Skin epidermis (tissue), 12 donors: ENCODE data around the gene C17orf107.
"Not testable (repeated sequence)": the region's sequence is repeated elsewhere in the genome, so short reads cannot be mapped to it uniquely, and the experiment has no call there.

Experiments used
- H3K27ac ChIP-seq, 21 experiments: fragments of 200-600 bp; sonication (generic) in 11 of 21; one replicate each; pipeline ENCODE4 v1.5.0; 2020; ENCODE audit warnings: mild to moderate bottlenecking in 3 of 21, inconsistent platforms in 2 of 21, moderate library complexity in 2 of 21
- H3K4me3 ChIP-seq, 7 experiments: fragments of 200-600 bp; sonication (generic) in 2 of 7; one replicate each; pipeline ENCODE4 v1.5.0; 2020; ENCODE audit warnings: inconsistent platforms in 2 of 7, mild to moderate bottlenecking in 2 of 7, moderate library complexity in 1 of 7

The C17orf107 gene

DNA sequence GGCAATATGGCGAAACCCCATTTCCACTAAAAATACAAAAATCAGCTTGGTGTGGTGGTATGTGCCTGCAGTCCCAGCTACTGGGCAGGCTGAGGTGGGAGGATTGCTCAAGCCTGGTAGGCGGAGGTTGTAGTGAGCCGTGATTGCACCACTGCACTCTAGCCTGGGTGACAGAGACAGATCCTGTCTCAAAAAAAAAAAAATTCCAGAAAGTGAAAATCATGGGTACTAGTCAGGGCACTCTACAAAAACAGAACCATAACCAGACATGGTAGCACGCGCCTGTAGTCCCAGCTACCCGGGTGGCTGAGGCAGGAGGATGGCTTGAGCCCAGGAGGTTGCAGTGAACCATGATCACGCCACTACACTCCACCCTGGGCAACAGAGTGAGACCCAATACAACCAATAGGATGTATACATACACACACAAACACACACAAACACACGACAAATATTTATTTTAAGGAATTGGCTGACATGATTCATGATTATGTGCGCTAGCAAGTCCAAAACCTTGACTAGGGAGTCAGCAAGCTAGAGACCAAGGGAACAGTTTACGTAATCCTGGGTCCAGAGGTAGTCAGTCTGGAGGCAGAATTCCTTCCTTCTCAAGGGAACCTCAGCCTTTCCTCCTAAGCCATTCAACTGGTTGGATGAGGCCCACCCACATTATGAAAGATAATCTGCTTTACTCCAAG is 21.2 kb downstream of the C17orf107 start:
- H3K27ac ChIP-seq: peak overlapping the region in 8 of 21 experiments; percentile 25 to 75 (median 60)

DNA sequence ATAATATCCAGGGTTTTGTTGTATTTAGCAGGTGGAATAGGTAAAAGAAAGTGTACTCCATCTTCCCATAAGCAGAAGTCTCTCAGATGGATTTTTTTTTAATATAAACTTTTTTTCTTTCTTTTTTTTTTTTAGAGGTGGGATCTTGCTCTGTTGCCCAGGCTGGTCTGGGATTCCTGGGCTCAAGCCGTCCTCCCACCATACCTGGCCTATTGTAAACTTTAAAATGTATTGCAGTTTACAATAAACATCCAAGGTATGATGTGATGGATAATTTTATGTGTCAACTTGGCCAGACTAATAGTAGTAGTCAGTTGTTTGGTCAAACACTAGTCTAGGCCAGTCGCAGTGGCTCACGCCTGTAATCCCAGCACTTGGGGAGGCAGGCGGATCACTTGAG is 22.0 kb downstream of the C17orf107 start:
- Histone ChIP-seq H3K27ac (peak overlapping the region in 1 of 21 experiments; percentile 73), H3K4me3 (no peak overlapping the region)

More for the DNA sequence above, 21.2 kb downstream of the C17orf107 start:
- no peak overlapping the region for H3K4me3 ChIP-seq

DNA sequence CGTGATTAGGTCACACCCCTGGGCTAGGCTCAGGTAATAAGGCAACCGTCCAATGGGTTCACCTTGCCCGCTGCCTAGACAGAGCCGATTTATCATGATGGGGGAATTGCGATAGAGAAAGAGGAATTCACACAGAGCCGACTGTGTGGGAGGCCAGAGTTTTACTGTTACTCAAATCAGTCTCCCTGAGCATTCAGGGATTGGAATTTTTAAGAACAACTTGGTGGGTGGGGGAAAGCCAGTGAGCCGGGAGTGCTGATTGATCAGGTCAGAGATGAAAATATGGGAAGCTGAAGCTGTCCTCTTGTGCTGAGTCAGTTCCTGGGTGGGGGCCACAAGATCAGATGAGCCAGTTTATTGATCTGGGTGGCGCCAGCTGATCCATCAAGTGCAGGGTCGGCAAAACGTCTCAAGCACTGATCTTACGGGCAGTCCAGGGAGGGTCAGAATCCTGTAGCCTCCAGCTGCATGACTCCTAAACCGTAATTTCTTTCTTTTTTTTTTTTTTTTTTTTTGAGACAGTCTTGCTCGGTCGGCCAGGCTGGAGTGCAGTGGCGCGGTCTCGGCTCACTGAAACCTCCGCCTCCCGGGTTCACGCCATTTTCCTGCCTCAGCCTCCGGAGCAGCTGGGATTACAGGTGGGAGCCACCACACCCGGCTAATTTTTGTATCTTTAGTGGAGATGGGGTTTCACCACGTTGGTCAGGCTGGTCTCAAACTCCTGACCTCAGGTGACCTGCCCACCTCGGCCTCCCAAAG is 27.4 kb downstream of the C17orf107 start:
- H3K27ac ChIP-seq, H3K4me3 ChIP-seq: not testable (repeated sequence)

DNA sequence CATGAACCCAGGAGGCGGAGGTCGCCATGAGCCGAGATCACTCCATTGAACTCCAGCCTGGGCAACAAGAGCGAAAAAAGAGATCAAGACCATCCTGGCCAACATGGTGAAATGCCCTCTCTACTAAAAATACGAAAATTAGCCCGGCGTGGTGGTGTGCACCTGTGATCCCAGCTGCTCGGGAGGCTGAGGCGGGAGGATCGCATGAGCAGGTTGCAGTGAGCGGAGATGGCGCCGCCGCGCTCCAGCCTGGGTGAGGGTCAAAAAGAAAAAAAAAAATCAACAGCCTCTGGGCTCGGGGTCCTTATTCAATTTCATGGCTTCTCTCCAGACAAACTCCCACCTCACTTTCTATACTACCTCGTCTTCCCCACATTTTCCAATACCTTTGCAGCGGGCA is 29.5 kb downstream of the C17orf107 start:
- H3K4me3 ChIP-seq: no peak overlapping the region

DNA sequence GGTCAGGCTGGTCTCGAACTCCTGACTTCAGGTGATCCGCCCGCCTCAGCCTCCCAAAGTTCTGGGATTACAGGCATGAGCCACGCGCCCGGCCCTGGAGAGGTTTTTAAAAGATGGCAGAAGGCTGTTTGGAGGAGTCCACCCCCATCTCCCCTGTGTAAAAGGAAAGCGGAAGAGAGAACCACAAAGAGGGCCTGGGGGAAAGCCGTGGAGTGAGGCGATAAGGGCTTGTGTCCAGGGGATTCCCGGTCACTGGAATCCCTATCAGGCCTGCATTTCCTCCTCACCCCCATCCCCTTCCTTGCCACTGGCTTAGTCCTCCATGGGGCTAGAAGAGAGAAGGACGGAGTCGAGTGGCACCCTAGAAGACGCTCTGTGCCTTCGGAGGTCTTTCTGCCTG is 32.6 kb downstream of the C17orf107 start, which contains the start of gene GP1BA:
GP1BA (plus strand) TSS at position 315 of the 400 bp plus-strand sequence. CDS start 328 bp downstream, outside the sequence.
- H3K27ac ChIP-seq: no peak within 1 kb of the TSS
- no peak within 1 kb of the TSS for H3K4me3 ChIP-seq

More for the DNA sequence above, 29.5 kb downstream of the C17orf107 start:
- no peak overlapping the region for H3K27ac ChIP-seq

DNA sequence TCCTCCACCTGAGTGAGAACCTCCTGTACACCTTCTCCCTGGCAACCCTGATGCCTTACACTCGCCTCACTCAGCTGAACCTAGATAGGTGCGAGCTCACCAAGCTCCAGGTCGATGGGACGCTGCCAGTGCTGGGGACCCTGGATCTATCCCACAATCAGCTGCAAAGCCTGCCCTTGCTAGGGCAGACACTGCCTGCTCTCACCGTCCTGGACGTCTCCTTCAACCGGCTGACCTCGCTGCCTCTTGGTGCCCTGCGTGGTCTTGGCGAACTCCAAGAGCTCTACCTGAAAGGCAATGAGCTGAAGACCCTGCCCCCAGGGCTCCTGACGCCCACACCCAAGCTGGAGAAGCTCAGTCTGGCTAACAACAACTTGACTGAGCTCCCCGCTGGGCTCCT is 33.4 kb downstream of the C17orf107 start:
- no peak overlapping the region for H3K4me3 ChIP-seq
- H3K27ac ChIP-seq: no peak overlapping the region

DNA sequence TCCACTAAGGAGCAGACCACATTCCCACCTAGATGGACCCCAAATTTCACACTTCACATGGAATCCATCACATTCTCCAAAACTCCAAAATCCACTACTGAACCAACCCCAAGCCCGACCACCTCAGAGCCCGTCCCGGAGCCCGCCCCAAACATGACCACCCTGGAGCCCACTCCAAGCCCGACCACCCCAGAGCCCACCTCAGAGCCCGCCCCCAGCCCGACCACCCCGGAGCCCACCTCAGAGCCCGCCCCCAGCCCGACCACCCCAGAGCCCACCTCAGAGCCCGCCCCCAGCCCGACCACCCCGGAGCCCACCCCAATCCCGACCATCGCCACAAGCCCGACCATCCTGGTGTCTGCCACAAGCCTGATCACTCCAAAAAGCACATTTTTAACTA is 34.3 kb downstream of the C17orf107 start:
- peak overlapping the region in 3 of 21 experiments; percentile 2 to 34 (median 8) for H3K27ac ChIP-seq
- H3K4me3 ChIP-seq: no peak overlapping the region

DNA sequence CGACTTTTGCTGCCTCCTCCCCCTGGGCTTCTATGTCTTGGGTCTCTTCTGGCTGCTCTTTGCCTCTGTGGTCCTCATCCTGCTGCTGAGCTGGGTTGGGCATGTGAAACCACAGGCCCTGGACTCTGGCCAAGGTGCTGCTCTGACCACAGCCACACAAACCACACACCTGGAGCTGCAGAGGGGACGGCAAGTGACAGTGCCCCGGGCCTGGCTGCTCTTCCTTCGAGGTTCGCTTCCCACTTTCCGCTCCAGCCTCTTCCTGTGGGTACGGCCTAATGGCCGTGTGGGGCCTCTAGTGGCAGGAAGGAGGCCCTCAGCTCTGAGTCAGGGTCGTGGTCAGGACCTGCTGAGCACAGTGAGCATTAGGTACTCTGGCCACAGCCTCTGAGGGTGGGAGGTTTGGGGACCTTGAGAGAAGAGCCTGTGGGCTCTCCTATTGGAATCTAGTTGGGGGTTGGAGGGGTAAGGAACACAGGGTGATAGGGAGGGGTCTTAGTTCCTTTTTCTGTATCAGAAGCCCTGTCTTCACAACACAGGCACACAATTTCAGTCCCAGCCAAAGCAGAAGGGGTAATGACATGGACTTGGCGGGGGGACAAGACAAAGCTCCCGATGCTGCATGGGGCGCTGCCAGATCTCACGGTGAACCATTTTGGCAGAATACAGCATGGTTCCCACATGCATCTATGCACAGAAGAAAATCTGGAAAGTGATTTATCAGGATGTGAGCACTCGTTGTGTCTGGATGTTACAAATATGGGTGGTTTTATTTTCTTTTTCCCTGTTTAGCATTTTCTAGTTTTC is 35.0 kb downstream of the C17orf107 start:
- H3K27ac ChIP-seq: peak overlapping the region in 3 of 21 experiments; percentile 2 to 34 (median 8)
- H3K4me3 ChIP-seq: no peak overlapping the region

DNA sequence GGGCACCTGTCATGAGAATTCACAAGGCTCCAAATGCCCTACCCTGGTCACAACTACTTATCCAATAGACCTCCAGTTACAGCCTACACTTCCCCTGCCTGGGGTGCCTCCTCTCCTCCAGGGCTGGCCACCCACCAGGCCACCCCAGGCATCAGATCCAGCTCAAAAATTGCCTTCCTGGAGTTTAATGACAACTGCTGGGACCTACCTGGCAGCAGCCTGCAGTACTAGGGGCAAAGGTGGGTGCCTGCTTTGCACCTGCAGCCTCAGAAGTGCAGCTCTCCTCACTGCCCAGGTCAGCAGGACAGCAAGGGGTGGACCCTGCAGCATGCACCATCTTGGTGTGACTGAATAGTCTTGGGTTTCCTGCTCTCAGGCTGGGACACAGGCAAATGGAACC is 36.3 kb downstream of the C17orf107 start:
- no peak overlapping the region for H3K4me3 ChIP-seq
- peak overlapping the region in 10 of 21 experiments; percentile 1 to 52 (median 30) for H3K27ac ChIP-seq

DNA sequence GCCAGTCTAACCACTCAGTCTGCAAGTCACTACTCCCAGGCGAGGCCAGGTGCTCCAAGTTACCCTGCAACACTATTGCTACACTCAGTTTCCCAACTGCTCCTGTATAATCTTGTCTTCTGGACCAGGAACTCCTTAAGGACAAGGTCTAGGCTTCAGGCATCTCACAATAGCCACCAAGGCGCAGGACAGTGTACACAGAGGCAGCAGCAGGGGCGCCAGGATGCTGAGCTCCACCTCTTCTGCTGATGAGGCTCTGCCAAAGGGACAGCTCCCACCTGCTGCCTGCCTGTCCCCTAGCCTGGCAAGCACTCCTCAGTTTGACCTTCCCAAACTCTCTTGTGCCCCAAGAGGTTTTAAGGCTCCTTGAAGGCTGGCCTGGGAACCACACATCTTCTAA is 37.1 kb downstream of the C17orf107 start:
- Histone ChIP-seq H3K4me3 (no peak overlapping the region), H3K27ac (peak overlapping the region in 6 of 21 experiments; percentile 24 to 58 (median 43))

DNA sequence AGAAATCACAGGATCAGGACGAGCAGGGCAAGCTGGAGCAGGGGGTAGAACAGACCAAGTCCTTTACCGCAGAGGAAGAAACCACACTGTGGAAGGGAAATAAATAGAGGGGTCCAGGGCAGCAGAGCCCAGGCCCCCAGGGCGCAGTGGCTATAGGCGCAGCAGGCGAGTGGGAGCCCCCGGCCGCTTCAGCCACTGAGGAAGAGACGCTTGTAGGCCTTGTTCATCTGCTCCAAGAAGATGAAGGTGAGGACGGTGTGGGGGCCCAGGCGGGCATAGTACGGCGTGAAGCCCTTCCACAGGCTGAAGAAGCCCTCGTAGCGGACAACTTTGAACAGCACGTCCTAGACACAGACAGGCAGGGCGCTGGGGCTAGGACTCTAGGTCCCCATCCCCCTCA is 38.2 kb downstream of the C17orf107 start:
- Histone ChIP-seq H3K27ac (peak overlapping the region in 1 of 21 experiments; percentile 95), H3K4me3 (no peak overlapping the region)

DNA sequence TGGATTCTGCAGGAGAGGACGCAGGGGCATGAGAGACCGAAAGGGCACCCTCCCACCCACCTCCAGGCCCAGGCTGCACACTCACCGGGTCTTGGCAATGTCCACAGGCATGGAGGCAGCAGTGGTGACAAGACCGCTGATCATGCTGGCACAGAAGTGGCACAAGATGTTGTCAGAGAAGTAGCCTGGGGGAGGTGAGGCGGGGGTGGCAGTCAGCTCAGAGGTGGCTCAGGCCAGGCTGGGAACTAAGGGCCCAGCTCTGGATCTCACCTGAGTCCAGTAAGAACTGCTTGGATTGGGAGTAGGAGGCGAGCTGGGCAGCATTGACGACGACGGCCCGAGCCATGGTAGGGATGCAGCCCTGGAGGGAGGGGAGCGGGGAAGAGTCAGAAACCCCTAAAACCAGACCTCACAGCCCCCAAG is 38.7 kb downstream of the C17orf107 start:
- peak overlapping the region in 1 of 7 experiments; percentile 77 for H3K4me3 ChIP-seq
- H3K27ac ChIP-seq: peak overlapping the region in 8 of 21 experiments; percentile 87 to 100 (median 94)

DNA sequence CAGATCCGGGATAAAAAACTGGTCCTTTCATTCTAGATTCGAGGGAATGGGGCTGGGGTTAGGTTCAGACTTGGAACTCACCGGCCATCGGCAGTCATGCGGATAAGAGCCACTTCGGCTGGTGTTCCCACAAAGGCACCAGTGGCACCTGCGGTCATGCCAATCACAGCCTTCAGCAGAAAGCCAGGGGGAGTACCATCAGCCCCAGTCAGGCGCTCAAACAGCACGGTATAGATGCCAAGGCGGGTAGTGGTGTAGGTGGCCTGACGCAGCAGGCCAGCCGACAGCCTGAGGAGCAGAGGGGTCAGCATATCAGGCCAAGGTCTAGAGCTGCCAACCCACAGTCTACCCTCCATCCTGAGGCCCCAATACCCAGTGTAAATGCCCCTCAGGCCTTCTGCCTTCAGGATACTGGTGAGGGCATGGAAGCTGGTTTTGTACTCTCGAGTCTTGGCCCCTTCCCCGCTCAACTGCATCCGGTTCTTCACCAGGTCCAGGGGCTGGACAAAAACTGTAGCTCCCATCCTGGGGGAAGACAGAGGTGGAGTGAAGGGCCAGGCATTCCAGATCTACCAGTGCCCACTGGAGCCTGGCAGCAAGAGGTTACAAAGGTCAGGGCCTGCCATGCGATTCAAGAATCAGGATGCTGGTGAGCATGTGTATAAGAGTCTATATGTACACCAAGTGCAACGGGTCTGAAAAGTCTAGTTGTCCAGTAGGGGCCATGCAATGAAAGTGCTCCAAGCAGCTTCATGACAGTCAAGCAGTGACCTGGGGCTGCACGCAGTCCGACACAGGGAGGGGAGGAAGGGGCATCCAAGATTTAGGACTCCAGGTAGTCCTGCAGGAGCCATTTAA is 39.6 kb downstream of the C17orf107 start:
- Histone ChIP-seq H3K27ac (peak overlapping the region; percentile 68 to 100 (median 96)), H3K4me3 (peak overlapping the region; percentile 42 to 89 (median 77))

DNA sequence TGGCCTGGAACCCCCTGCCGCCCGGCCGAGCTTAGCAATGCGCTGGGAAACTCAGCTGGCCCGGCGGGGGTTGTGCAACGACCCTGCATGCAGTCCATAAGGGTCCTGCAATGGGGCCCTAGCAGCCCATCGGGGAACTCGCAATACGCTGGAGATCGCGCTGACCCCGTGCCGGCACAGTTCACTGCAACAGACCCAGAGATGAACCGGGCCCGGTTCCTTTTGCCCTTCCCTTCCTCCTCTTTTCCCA is 40.1 kb downstream of the C17orf107 start:
- Histone ChIP-seq H3K4me3 (peak overlapping the region; percentile 42 to 89 (median 77)), H3K27ac (peak overlapping the region; percentile 68 to 100 (median 96))

DNA sequence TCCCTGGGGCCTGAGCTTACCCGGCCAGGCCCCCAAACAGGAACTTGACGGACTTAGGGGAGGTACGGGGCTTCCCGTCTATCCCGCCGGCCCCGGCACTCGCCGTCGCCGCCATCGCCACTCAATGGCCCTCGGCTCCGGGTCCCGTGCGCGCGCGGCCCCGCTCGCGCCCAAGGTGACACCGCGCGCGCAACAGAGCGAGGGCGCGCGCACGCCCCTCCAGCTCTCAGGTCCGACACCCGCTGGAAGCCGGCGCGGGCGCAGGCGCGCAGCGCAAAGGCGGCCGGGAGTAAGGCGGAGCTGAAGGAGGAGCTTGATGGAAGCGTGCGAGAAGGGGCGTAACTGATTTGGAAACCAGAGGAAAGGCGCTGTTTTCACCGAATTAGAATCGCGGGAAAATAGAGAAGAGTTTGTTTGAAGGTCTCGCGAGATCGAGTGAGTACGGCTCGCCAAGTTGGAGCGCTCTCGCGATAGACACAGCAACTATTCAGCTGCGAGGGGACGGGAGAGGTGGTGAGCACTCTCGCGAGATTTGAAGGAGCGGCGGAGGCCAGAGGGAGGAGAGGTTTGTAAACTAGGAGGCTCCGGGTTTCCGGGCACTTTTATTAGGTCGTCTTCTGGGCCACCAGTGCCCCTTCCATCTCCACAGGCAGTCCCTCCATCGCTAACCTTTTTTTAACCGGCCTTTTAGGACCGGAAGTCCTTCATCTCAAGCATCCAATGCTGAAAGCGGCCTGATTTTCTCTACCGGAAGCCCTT is 40.6 kb downstream of the C17orf107 start, which contains the start of the genes RNF167 and SLC25A11:
RNF167 (plus strand) TSS at position 473 of the 759 bp plus-strand sequence. CDS start 642 bp downstream, outside the sequence.
SLC25A11 (minus strand) TSS at position 251 of the 759 bp plus-strand sequence; CDS start at position 115, 136 bp downstream.
- H3K27ac ChIP-seq: peak within 1 kb of the TSS; percentile 68 to 100 (median 96)
- H3K4me3 ChIP-seq: peak within 1 kb of the TSS; percentile 42 to 89 (median 77)

DNA sequence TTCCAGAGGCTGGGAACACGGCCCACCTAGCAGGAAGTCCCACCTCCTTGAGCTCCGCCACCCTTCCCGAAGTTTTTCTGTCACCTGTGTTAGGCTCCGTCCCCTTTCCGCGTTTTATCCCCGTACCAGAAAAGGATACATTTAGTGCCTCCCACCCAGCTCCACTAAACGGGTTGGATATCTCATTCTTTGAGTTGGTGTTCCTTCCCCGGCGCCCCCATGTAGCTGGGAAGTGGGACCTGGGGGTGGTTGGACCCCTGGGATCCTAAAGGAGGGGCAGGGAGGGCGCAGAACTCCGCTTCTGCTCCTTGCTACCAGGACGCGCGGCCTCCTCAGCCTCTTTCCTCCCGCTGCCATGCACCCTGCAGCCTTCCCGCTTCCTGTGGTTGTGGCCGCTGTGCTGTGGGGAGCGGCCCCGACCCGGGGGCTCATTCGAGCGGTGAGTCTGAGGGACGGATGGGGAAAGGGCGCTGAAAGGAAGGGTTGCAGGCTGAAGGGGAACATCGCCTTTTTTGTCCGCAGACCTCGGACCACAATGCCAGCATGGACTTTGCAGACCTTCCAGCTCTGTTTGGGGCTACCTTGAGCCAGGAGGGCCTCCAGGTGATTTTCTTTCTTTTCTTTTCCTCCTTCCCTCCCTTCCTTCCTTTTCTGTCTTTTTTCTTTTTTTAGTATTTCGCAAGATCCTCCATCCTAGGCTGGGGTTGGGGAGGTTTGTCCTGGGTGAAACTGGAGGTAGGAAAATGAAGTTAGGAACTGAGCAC is 41.4 kb downstream of the C17orf107 start:
- Histone ChIP-seq H3K4me3 (peak overlapping the region; percentile 42 to 89 (median 77)), H3K27ac (peak overlapping the region; percentile 50 to 100 (median 96))

DNA sequence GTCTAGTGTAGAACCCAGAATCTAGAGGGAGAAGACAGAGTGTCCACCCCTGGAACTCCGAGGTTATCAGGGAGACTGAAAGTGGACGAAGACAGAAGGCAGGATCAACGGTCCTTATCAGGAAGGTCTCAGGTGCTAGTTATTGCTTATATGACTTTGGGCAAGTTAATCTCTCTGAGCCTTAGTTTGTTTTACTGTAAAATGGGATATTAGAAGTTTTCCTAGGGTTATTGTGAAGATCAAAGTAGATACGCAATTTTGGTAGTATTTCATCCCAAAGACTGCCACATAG is 41.9 kb downstream of the C17orf107 start:
- Histone ChIP-seq H3K4me3 (peak overlapping the region; percentile 42 to 89 (median 77)), H3K27ac (peak overlapping the region in 19 of 21 experiments; percentile 87 to 100 (median 97))
